K562 (cell line): ENCODE measurements around the gene APC. TPM values are rescaled to one million over a fixed set of nuclear protein-coding genes. Genes with fewer than 3 reads are reported as not detected.

ENCODE experiments used
- ARID1B ChIP-seq: fragments of 450-650 bp; IDR thresholded peaks from 2 replicates; pipeline ENCODE4 v1.6.1; 2016; ENCODE audit warnings: antibody characterized with exemption, mild to moderate bottlenecking, inconsistent platforms
- BACH1 ChIP-seq: fragments of 200-800 bp; sonication (Bioruptor generic); IDR thresholded peaks from 2 replicates; pipeline ENCODE4 v1.6.1; 2016; ENCODE audit warnings: missing genetic modification characterization, missing compliant biosample characterization
- CBX8 ChIP-seq: fragments of 200-600 bp; sonication (generic); IDR thresholded peaks from 2 replicates; pipeline ENCODE4 v1.6.1; 2012; ENCODE audit warnings: borderline replicate concordance, mixed run types, low read depth, mild to moderate bottlenecking, moderate library complexity, mixed read lengths, low read length, control low read depth, inconsistent platforms; ENCODE audit not compliant: poor library complexity, severe bottlenecking; ENCODE audit errors: extremely low read depth
- CCNT2 ChIP-seq: IDR thresholded peaks from 2 replicates; pipeline ENCODE4 v1.6.1; 2011; ENCODE audit warnings: borderline replicate concordance, low read depth, mild to moderate bottlenecking, moderate library complexity, mixed read lengths, low read length; ENCODE audit not compliant: insufficient read length; ENCODE audit errors: extremely low read depth
- DACH1 ChIP-seq: fragments of 450-650 bp; IDR thresholded peaks from 2 replicates; pipeline ENCODE4 v1.6.1; 2018; ENCODE audit not compliant: partially characterized antibody
- EWSR1 ChIP-seq: fragments of 450-650 bp; IDR thresholded peaks from 2 replicates; pipeline ENCODE4 v1.6.1; 2018; ENCODE audit warnings: borderline replicate concordance, mild to moderate bottlenecking, low read depth, moderate library complexity; ENCODE audit not compliant: partially characterized antibody
- GABPA ChIP-seq: fragments of 200-800 bp; sonication (Bioruptor generic); conservative IDR thresholded peaks from 2 replicates; pipeline ENCODE4 v1.6.1; 2016; ENCODE audit warnings: low read depth, missing genetic modification characterization, missing compliant biosample characterization
- HDGF ChIP-seq: fragments of 450-650 bp; IDR thresholded peaks from 2 replicates; pipeline ENCODE4 v1.6.1; 2016
- KDM4B ChIP-seq, 2 experiments: fragments of 450-650 bp in 1 of 2; sonication (generic) in 1 of 2; IDR thresholded peaks; 2 replicates each; pipeline ENCODE4 v1.6.1; 2016 to 2017; ENCODE audit warnings: borderline replicate concordance in 2 of 2, antibody characterized with exemption in 1 of 2, low read depth in 1 of 2, mild to moderate bottlenecking in 1 of 2
- KHSRP ChIP-seq: fragments of 450-650 bp; IDR thresholded peaks from 2 replicates; pipeline ENCODE4 v1.6.1; 2017
- KLF1 ChIP-seq: fragments of 450-650 bp; IDR thresholded peaks from 2 replicates; pipeline ENCODE4 v1.6.1; 2016; ENCODE audit warnings: missing genetic modification characterization, missing compliant biosample characterization
- RCOR1 ChIP-seq, 2 experiments: IDR thresholded peaks; 2 replicates each; pipeline ENCODE4 v1.6.1; 2012; ENCODE audit warnings: low read depth in 2 of 2, low read length in 2 of 2, borderline replicate concordance in 1 of 2, improper control_type of control experiment in 1 of 2
- TCF3 ChIP-seq: sonication (generic); formaldehyde crosslinking; IDR thresholded peaks from 2 replicates; pipeline ENCODE4 v1.4.0; 2020; ENCODE audit warnings: mild to moderate bottlenecking, missing genetic modification reagents
- WHSC1 ChIP-seq: IDR thresholded peaks from one replicate; pipeline ENCODE4 v1.6.1; 2012; ENCODE audit warnings: low read length, control low read depth, inconsistent platforms
- XRCC3 ChIP-seq: fragments of 450-650 bp; IDR thresholded peaks from 2 replicates; pipeline ENCODE4 v1.6.1; 2017; ENCODE audit warnings: mild to moderate bottlenecking, moderate library complexity
- YBX1 ChIP-seq: fragments of 450-650 bp; IDR thresholded peaks from 2 replicates; pipeline ENCODE4 v1.7.1; 2016; ENCODE audit warnings: mild to moderate bottlenecking
- ZFP1 ChIP-seq: fragments of 450-650 bp; formaldehyde crosslinking; IDR thresholded peaks from 2 replicates; pipeline ENCODE4 v1.4.0; 2020; ENCODE audit warnings: mild to moderate bottlenecking, mixed read lengths
- ZNF282 ChIP-seq: sonication (generic); formaldehyde crosslinking; IDR thresholded peaks from 2 replicates; pipeline ENCODE4 v1.8.1; 2023; ENCODE audit warnings: missing genetic modification reagents
- ZNF347 ChIP-seq: fragments of 450-650 bp; formaldehyde crosslinking; IDR thresholded peaks from 2 replicates; pipeline ENCODE4 v1.4.0; 2020; ENCODE audit warnings: low read depth, mild to moderate bottlenecking, moderate library complexity
- ZNF561 ChIP-seq: fragments of 450-650 bp; formaldehyde crosslinking; conservative IDR thresholded peaks from 2 replicates; pipeline ENCODE4 v1.4.0; 2020; ENCODE audit warnings: mild to moderate bottlenecking, moderate library complexity
- ZNF584 ChIP-seq: fragments of 200-800 bp; sonication (Bioruptor generic); IDR thresholded peaks from 2 replicates; pipeline ENCODE4 v1.6.1; 2016; ENCODE audit warnings: low read depth, mild to moderate bottlenecking, missing genetic modification characterization, missing compliant biosample characterization
- polyA plus RNA-seq, 8 experiments: library from polyadenylated mRNA; depleted of rRNA in 4 of 8; stranded (reverse) in 5 of 8; unstranded in 3 of 8; fragments of >200 nt; fragmentation: Nextera tagmentation in 2 of 8; fragmentation: Illumina TruSeq in 1 of 8; extraction: Ambion mirVana in 2 of 8; extraction: Trizol in 1 of 8; gene quantifications; 2 replicates each; pipeline versions ENCODE4 v1.2.1 to v1.2.3, GENCODE V29; 2011 to 2014; ENCODE audit warnings: inconsistent platforms in 1 of 8, missing spikeins in 1 of 8
- total RNA-seq, 7 experiments: library from RNA; depleted of rRNA in 6 of 7; stranded (reverse); fragments of >200 nt in 6 of 7; fragmentation: Illumina TruSeq in 2 of 7; extraction: Trizol in 2 of 7; gene quantifications; 2 replicates each; pipeline versions ENCODE4 v1.2.1 to v1.2.3, GENCODE V29; 2011 to 2021; ENCODE audit warnings: low replicate concordance in 1 of 7
- TF ChIP-seq, protein P1 (sequence below): fragments of 250-450 bp; sonication (Bioruptor Pico); IDR thresholded peaks from 2 replicates; pipeline ENCODE4 v1.8.0; 2022; ENCODE audit warnings: inconsistent platforms
- TF ChIP-seq, protein P2 (sequence below), 3 experiments: IDR thresholded peaks in 2 of 3; conservative IDR thresholded peaks in 1 of 3; 2 replicates each; pipeline ENCODE4 v1.5.1; 2011 to 2012; ENCODE audit warnings: low read length in 3 of 3, mild to moderate bottlenecking in 3 of 3, control low read depth in 2 of 3, improper control_type of control experiment in 1 of 3, inconsistent platforms in 1 of 3, low read depth in 1 of 3, mixed read lengths in 1 of 3, moderate library complexity in 1 of 3; ENCODE audit not compliant: insufficient read depth in 2 of 3

The APC gene
- total and polyA plus RNA-seq, 9 of the 15 experiments (the other 6 are each of a cell fraction or from before 2014, with no cell fraction given): 5.7 to 29.5 (median 15.4) TPM

DNA sequence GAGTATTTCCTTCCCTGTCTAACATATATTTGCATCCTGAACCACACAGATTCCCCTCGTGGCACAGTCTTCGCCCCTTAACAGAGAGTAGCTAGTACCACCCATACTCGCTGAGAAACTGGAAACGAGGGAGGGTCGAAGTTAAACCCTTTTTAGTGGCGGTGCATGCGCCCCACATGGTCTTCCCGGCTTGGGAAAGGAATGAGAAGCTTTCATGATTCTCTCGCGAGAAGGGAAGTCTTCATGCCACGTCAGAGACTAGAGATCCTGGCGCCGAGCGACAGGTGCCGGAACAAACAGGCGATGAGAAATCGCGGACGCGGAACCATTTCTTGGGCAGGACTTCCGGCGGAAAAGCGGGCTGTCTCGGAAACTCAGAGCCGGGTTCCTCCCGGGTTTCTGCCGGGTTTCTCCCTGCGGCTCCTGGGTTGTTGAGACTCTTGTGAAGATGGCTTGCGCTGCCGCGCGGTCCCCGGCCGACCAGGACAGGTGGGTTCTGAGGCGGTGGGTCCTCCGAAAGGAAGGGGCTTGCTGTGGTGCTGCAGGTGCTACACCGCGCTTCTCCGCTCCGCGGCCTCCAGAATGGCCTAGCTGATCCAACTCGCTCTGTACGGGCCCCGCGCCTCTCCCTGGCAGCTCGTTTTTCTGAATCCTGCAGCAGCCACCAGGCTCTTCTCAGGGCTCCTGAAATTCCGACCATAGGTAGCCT lies 123.4 kb downstream of the APC start, which contains the start of gene SRP19 (continued):
- TF ChIP-seq CCNT2: no peak
- no peak for TF ChIP-seq ZFP1 (CRISPR knock-in tag)
- no peak for TF ChIP-seq YBX1
- peak; percentile 99 for TF ChIP-seq GABPA
- TF ChIP-seq ZNF584 (CRISPR knock-in tag): 0 out of 2 replicates have a peak, but pooled peaks have one; percentile 33
- TF ChIP-seq EWSR1: no peak
- TF ChIP-seq, protein P1, sequence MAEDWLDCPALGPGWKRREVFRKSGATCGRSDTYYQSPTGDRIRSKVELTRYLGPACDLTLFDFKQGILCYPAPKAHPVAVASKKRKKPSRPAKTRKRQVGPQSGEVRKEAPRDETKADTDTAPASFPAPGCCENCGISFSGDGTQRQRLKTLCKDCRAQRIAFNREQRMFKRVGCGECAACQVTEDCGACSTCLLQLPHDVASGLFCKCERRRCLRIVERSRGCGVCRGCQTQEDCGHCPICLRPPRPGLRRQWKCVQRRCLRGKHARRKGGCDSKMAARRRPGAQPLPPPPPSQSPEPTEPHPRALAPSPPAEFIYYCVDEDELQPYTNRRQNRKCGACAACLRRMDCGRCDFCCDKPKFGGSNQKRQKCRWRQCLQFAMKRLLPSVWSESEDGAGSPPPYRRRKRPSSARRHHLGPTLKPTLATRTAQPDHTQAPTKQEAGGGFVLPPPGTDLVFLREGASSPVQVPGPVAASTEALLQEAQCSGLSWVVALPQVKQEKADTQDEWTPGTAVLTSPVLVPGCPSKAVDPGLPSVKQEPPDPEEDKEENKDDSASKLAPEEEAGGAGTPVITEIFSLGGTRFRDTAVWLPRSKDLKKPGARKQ (CRISPR knock-in tag): no peak
- TF ChIP-seq BACH1: no peak
- no peak for TF ChIP-seq ARID1B
- peak in 1 of 2 experiments; percentile 38; a peak in 1 of 4 replicates for TF ChIP-seq RCOR1 (IDR thresholded peaks at IDR 0.05; ENCODE audit: borderline replicate concordance in 1 of 2, low read depth in 2 of 2, low read length in 2 of 2)
- peak in 1 of 2 experiments; percentile 75; a peak in 2 of 4 replicates for TF ChIP-seq KDM4B (IDR thresholded peaks at IDR 0.05; ENCODE audit: borderline replicate concordance in 2 of 2, low read depth in 1 of 2)
- TF ChIP-seq ZNF347: no peak
- TF ChIP-seq HDGF: no peak
- TF ChIP-seq CBX8: no peak
- TF ChIP-seq KLF1 (tag): 0 out of 2 replicates have a peak, but pooled peaks have one; percentile 41
- TF ChIP-seq XRCC3: no peak
- no peak for TF ChIP-seq ZNF282
- 0 out of 2 replicates have a peak, but pooled peaks have one; percentile 31 for TF ChIP-seq TCF3 (CRISPR knock-in tag)
- no peak for TF ChIP-seq DACH1
- TF ChIP-seq WHSC1: no peak
- TF ChIP-seq, protein P2, sequence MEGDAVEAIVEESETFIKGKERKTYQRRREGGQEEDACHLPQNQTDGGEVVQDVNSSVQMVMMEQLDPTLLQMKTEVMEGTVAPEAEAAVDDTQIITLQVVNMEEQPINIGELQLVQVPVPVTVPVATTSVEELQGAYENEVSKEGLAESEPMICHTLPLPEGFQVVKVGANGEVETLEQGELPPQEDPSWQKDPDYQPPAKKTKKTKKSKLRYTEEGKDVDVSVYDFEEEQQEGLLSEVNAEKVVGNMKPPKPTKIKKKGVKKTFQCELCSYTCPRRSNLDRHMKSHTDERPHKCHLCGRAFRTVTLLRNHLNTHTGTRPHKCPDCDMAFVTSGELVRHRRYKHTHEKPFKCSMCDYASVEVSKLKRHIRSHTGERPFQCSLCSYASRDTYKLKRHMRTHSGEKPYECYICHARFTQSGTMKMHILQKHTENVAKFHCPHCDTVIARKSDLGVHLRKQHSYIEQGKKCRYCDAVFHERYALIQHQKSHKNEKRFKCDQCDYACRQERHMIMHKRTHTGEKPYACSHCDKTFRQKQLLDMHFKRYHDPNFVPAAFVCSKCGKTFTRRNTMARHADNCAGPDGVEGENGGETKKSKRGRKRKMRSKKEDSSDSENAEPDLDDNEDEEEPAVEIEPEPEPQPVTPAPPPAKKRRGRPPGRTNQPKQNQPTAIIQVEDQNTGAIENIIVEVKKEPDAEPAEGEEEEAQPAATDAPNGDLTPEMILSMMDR (IDR thresholded peaks at IDR 0.05 in 2 of 3, conservative IDR thresholded peaks at IDR 0.05 in 1 of 3; ENCODE audit: insufficient read depth in 2 of 3, low read depth in 1 of 3, low read length in 3 of 3): no peak
- TF ChIP-seq KHSRP: no peak
- no peak for TF ChIP-seq ZNF561
